ENCODE results near the gene CLMP.
"Not testable (repeated sequence)": the region's sequence is repeated elsewhere in the genome, so short reads cannot be mapped to it uniquely, and the experiment has no call there.

Gene CLMP

GRCh38 chr11:123211981-123212380 lies 16.9 kb upstream of the CLMP start:
- no peak for DNase-seq (ENCODE audit: low read depth)
- H3K4me3 ChIP-seq (ENCODE audit: low read depth, low read length), result no peak overlapping the region
- no peak for TF ChIP-seq CTCF (IDR thresholded peaks at IDR 0.05; ENCODE audit: insufficient read depth, low read depth, low read length, missing control alignments)

- no peak overlapping the region for H3K4me3 ChIP-seq (ENCODE audit: low read depth, low read length)
- DNase-seq (ENCODE audit: low read depth), result no peak
- no peak for TF ChIP-seq CTCF (IDR thresholded peaks at IDR 0.05; ENCODE audit: insufficient read depth, low read depth, low read length, missing control alignments)
Measured at GRCh38 chr11:123211149-123211852, 16.3 kb upstream of the CLMP start.

- DNase-seq (ENCODE audit: low read depth), result peak; percentile 49
- TF ChIP-seq CTCF (IDR thresholded peaks at IDR 0.05; ENCODE audit: insufficient read depth, low read depth, low read length, missing control alignments), result no peak
- no peak overlapping the region for H3K4me3 ChIP-seq (ENCODE audit: low read depth, low read length)
Measured at GRCh38 chr11:123209591-123209990, 14.5 kb upstream of the CLMP start.

GRCh38 chr11:123206791-123207434 lies 11.9 kb upstream of the CLMP start:
- no peak for TF ChIP-seq CTCF (IDR thresholded peaks at IDR 0.05; ENCODE audit: insufficient read depth, low read depth, low read length, missing control alignments)
- no peak overlapping the region for H3K4me3 ChIP-seq (ENCODE audit: low read depth, low read length)
- DNase-seq (ENCODE audit: low read depth), result no peak

GRCh38 chr11:123206055-123206454 lies 11.0 kb upstream of the CLMP start:
- not testable (repeated sequence) for H3K4me3 ChIP-seq (ENCODE audit: low read depth, low read length); DNase-seq (ENCODE audit: low read depth)

- no peak for DNase-seq (ENCODE audit: low read depth)
- no peak overlapping the region for H3K4me3 ChIP-seq (ENCODE audit: low read depth, low read length)
- TF ChIP-seq CTCF (IDR thresholded peaks at IDR 0.05; ENCODE audit: insufficient read depth, low read depth, low read length, missing control alignments), result no peak
Measured at GRCh38 chr11:123203934-123204333, 8.9 kb upstream of the CLMP start.

GRCh38 chr11:123203471-123203870 lies 8.4 kb upstream of the CLMP start:
- TF ChIP-seq CTCF (IDR thresholded peaks at IDR 0.05; ENCODE audit: insufficient read depth, low read depth, low read length, missing control alignments), result no peak
- no peak for DNase-seq (ENCODE audit: low read depth)
- H3K4me3 ChIP-seq (ENCODE audit: low read depth, low read length), result no peak overlapping the region
